DND-41 (cell line): ENCODE measurements around the gene SHROOM3.

Experiments used
- ATAC-seq: fragments of 200-7000 bp; cut with Tn5 transposase; 3 replicates; pipeline ENCODE4 v1.9.1; 2021; ENCODE audit warnings: low read depth; ENCODE audit not compliant: insufficient read depth
- DNase-seq: peaks from one replicate; pipeline ENCODE4 v3.0.0-alpha.2; 2020
- H2AFZ ChIP-seq: 2 replicates; pipeline ENCODE4 v1.6.0; 2012; ENCODE audit warnings: low read depth, low read length
- H3K27ac ChIP-seq: 2 replicates; pipeline ENCODE4 v1.5.1; 2012; ENCODE audit warnings: low read length, inconsistent platforms
- H3K27me3 ChIP-seq: fragments of 200-600 bp; sonication (generic); 2 replicates; pipeline ENCODE4 v1.6.0; 2012; ENCODE audit warnings: low read length, mild to moderate bottlenecking, inconsistent platforms; ENCODE audit not compliant: insufficient read depth, poor library complexity
- H3K36me3 ChIP-seq: 2 replicates; pipeline ENCODE4 v1.5.1; 2012; ENCODE audit warnings: low read length, inconsistent platforms; ENCODE audit not compliant: insufficient read depth
- H3K4me1 ChIP-seq: 2 replicates; pipeline ENCODE4 v1.5.1; 2012; ENCODE audit warnings: mild to moderate bottlenecking, low read length; ENCODE audit not compliant: insufficient read depth
- H3K4me2 ChIP-seq: 2 replicates; pipeline ENCODE4 v1.6.0; 2012; ENCODE audit warnings: mild to moderate bottlenecking, moderate library complexity, low read length, inconsistent platforms; ENCODE audit not compliant: insufficient read depth
- H3K4me3 ChIP-seq, 2 experiments: fragments of 200-600 bp in 1 of 2; shearing (Covaris generic) in 1 of 2; 2 replicates each; pipeline ENCODE4 v1.5.1; 2012 to 2016; ENCODE audit warnings: inconsistent platforms in 2 of 2, low read length in 2 of 2, mild to moderate bottlenecking in 2 of 2, low read depth in 1 of 2, moderate library complexity in 1 of 2
- H3K79me2 ChIP-seq: 2 replicates; pipeline ENCODE4 v1.6.0; 2012; ENCODE audit warnings: low read length, inconsistent platforms; ENCODE audit not compliant: insufficient read depth
- H3K9ac ChIP-seq: 2 replicates; pipeline ENCODE4 v1.6.0; 2012; ENCODE audit warnings: low read depth, mild to moderate bottlenecking, inconsistent platforms, low read length, moderate library complexity
- H3K9me3 ChIP-seq: 2 replicates; pipeline ENCODE4 v1.5.1; 2012; ENCODE audit warnings: low read length, moderate library complexity, mild to moderate bottlenecking, inconsistent platforms; ENCODE audit not compliant: insufficient read depth, severe bottlenecking
- H4K20me1 ChIP-seq: 2 replicates; pipeline ENCODE4 v1.6.0; 2012; ENCODE audit warnings: low read length; ENCODE audit not compliant: insufficient read depth
- CTCF ChIP-seq: IDR thresholded peaks from 2 replicates; pipeline ENCODE4 v1.5.1; 2012; ENCODE audit warnings: borderline replicate concordance, low read length, moderate library complexity, mild to moderate bottlenecking; ENCODE audit not compliant: poor library complexity, severe bottlenecking; ENCODE audit errors: extremely low read depth
- EZH2 ChIP-seq: IDR thresholded peaks from 3 replicates; pipeline ENCODE4 v1.6.1; 2012; ENCODE audit warnings: borderline replicate concordance, low read depth, mild to moderate bottlenecking, moderate library complexity, low read length, inconsistent platforms; ENCODE audit not compliant: severe bottlenecking

The SHROOM3 gene

GRCh38 chr4:76622126-76622525, 187.1 kb downstream of the SHROOM3 start:
- H2AFZ ChIP-seq, result no peak overlapping the region
- no peak overlapping the region for H3K4me2 ChIP-seq
- H4K20me1 ChIP-seq, result no peaks in the 10 kb centered on the region
- TF ChIP-seq EZH2 (no peak), CTCF (no peak)
- peaks cover 5% of the 10 kb centered on the region for H3K27me3 ChIP-seq
- H3K9ac ChIP-seq, result no peak overlapping the region
- H3K79me2 ChIP-seq, result no peaks in the 10 kb centered on the region
- H3K9me3 ChIP-seq, result no peaks in the 10 kb centered on the region
- no peaks in the 10 kb centered on the region for H3K4me1 ChIP-seq
- H3K4me3 ChIP-seq, result no peak overlapping the region
- H3K36me3 ChIP-seq, result no peaks in the 10 kb centered on the region
- ATAC-seq (no peak), DNase-seq (no peak)
- H3K27ac ChIP-seq, result no peak overlapping the region

- TF ChIP-seq EZH2 (no peak), CTCF (no peak)
- Histone ChIP-seq H4K20me1 (no peaks in the 10 kb centered on the region), H3K36me3 (no peaks in the 10 kb centered on the region), H3K79me2 (no peaks in the 10 kb centered on the region), H3K4me1 (no peaks in the 10 kb centered on the region), H3K27ac (no peak overlapping the region), H3K27me3 (peaks cover 5% of the 10 kb centered on the region), H3K4me3 (no peak overlapping the region), H3K9ac (no peak overlapping the region), H2AFZ (no peak overlapping the region), H3K9me3 (no peaks in the 10 kb centered on the region), H3K4me2 (no peak overlapping the region)
- ATAC-seq, result no peak
- no peak for DNase-seq
Measured at GRCh38 chr4:76622717-76623116, 187.7 kb downstream of the SHROOM3 start.

- no peaks in the 10 kb centered on the region for H3K36me3 ChIP-seq
- no peaks in the 10 kb centered on the region for H3K9me3 ChIP-seq
- H3K4me3 ChIP-seq, result no peak overlapping the region
- no peak overlapping the region for H3K4me2 ChIP-seq
- no peaks in the 10 kb centered on the region for H4K20me1 ChIP-seq
- H3K27ac ChIP-seq, result no peak overlapping the region
- no peak for ATAC-seq
- TF ChIP-seq EZH2 (no peak), CTCF (no peak)
- H3K9ac ChIP-seq, result no peak overlapping the region
- peaks cover 5% of the 10 kb centered on the region for H3K27me3 ChIP-seq
- no peak overlapping the region for H2AFZ ChIP-seq
- no peak for DNase-seq
- no peaks in the 10 kb centered on the region for H3K4me1 ChIP-seq
- no peaks in the 10 kb centered on the region for H3K79me2 ChIP-seq
Measured at GRCh38 chr4:76623217-76624045, 188.4 kb downstream of the SHROOM3 start.
